GM21619 (cell line): ENCODE measurements around the gene ATP7B.

Experiments used
- ATAC-seq: cut with Tn5 transposase; IDR thresholded peaks from one replicate; pipeline ENCODE4 v1.9.1; 2021; ENCODE audit not compliant: unreplicated experiment

The ATP7B gene

DNA sequence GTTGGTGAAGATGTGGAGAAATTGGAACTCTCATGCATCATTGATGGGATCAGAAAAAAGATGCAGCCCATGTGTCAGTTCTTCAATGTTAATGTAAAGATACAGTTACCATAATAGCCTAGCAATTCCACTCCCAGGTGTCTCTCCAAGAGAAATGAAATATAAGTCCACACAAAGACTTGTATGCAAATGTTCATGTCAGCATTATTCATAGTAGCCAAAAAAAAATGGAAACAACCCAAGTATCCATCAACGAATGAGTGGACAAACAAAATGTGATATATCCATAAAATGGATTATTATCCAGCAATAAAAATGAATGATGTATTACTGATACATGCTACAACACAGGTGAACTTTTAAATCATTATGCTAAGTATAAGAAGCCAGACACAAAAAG is 110.8 kb downstream of the ATP7B start:
- ATAC-seq = no peak

DNA sequence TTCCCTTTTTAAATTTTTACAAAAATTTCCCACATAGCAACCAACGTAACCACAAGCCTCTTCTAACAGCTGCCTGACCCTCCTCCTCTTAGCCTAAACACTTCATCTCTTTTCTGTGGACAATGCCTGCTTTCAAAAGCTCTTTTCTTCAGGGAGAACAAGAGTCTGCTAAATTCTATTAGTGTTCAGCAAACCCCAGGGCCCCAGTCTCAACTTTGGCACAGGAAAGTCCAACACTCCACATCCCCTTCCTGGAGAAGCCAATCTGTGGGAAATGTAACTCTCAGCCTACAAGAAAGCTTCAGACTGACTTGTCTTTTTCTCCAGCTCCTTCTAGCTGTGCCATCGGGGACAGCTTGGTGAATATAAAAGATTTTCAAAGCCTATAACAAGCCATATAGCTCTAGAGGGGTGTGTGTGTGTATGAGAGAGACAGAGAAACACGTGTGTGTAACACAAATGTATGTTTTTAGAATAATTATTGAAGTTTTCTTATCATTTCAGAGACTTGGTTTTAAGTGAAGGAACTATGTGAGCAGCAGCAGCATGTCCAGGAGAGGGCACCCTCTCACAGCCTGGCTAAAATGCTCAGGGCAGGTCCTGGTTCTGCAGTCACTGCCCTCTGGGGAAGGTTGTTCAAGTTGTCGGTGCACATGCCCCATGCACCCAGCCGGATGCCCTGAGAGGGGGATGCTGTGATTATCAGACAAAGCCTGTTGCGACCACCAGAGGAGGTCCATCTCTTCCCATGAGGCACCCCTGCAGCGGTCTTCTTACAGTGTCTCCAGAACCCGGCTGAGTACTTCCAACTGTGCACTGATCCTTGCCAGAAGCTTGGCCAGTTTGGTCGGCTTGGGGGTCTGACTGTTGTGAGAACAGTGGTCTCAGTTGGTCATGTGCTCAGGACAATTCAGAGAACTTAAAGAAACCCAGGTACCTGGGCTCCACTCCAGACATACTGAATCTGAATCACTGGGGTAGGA is 115.1 kb downstream of the ATP7B start:
- no peak for ATAC-seq

DNA sequence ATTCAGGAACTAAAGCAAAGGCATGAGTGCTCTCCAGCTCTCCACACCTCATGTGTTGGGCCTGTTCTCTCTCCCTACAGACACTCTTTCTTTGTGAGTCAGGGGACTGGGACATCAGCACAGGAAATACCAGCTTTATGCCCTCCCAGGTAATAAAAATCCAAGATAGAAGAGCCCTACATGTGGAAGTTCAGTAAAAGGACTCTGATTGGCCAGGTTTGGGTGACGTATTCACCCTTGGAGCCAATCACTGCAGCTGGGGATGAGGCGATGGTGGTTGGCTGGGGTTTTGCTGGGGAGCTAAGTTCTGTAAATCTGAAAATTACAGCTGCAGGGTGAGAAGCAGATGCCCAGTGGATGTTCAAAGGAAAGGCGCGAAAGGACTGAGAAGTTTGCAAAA is 117.0 kb downstream of the ATP7B start:
- ATAC-seq = no peak

DNA sequence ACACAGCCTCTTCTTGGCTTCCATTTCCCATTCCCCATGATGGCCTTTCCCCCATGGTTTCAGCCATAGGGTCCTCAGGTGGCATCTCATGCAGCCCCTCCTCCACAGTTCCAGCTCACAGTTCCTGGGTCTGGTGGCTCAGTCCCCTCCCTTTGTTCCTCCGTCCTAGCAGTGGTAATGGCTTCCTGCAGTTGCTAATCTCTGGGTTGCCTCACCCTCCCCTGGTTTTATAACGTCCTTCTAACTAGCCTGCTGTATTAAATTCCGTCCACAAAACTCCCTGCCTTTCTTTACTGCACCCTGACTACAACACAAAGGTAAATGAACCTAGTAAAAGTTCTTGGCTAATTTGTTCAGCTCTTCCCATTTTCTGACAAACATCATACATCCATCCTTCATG is 118.6 kb downstream of the ATP7B start:
- no peak for ATAC-seq

DNA sequence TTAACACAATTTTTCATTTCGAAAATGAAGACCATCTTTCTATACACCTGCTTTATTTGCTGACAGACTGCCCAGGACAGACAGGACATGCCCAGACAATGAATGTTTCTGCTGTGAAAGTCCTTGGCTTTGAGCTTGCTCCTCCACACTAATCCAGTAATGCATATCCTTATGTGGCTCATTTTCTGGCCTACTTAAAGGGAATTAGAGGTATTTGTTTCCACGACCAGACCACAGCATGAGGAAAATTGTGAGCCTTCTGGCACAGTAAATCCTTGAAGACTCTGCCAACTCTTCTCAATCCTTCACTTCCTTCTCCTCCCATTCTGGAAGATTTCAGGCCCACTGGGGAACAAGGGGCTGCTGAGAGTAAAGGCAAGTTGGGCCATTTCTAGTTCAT is 123.8 kb downstream of the ATP7B start:
- no peak for ATAC-seq

DNA sequence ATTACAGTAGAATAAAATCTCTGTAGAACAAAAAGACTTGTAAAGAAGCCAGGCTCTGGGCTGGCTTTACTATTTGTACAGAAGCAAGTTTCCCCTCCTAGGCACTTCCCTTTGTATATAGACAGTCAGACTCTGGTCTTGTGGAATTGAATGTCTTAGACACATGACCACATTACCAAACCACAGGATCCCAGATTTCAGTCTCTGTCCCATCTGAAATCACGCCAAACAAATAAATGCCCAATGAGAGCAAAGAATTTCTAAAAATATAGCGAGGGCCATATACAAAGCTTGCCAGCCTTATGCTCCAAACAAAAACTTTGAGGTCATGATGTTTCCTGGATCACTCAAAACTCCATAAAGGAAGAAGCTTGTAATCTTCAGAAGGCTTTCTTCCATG is 125.6 kb downstream of the ATP7B start:
- no peak for ATAC-seq

DNA sequence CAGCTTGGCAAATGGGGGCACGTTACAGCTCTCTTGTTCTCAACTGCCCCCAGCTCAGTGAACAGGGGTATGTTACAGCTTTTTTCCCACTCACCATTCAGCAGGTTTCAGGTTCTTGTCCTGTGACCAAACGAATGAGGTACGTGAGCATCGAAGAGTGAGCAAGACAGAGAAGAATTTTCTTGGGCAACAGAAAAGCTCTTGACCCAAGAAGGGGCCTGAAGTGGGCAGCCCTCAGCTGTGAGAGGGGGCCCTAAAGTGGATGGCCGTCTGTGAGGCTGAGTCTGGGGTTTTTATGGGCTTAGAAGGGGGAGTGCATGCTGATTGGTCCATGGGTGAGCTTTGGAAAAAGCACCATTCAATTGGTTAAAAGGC is 128.0 kb downstream of the ATP7B start:
- no peak for ATAC-seq
